Mesothelial cell of epicardium (in vitro differentiated cells): ENCODE results near the gene WWC2. TPM values are rescaled to one million over a fixed set of nuclear protein-coding genes. Genes with fewer than 3 reads are reported as not detected.

Source experiments
- DNase-seq, 2 experiments: peaks; one replicate each; pipeline ENCODE4 v3.0.0; 2021; ENCODE audit warnings: low spot score in 2 of 2; ENCODE audit not compliant: unreplicated experiment in 2 of 2
- H3K27ac Mint-ChIP-seq: 2 replicates; pipeline ENCODE4 v1.8.0; 2021; ENCODE audit warnings: mixed read lengths
- H3K27me3 Mint-ChIP-seq: 2 replicates; pipeline ENCODE4 v1.8.0; 2021; ENCODE audit warnings: low read depth, mixed read lengths
- H3K36me3 Mint-ChIP-seq: 2 replicates; pipeline ENCODE4 v1.8.0; 2021; ENCODE audit warnings: mixed read lengths
- H3K4me1 Mint-ChIP-seq: 2 replicates; pipeline ENCODE4 v1.8.0; 2021; ENCODE audit warnings: mixed read lengths
- H3K4me3 Mint-ChIP-seq: 2 replicates; pipeline ENCODE4 v1.8.0; 2021; ENCODE audit warnings: mild to moderate bottlenecking, moderate library complexity, mixed read lengths
- H3K9me3 Mint-ChIP-seq: 2 replicates; pipeline ENCODE4 v1.8.0; 2021; ENCODE audit warnings: mixed read lengths
- CTCF ChIP-seq: fragments of 200-600 bp; sonication (generic); IDR thresholded peaks from one replicate; pipeline ENCODE4 v1.5.0; 2021; ENCODE audit warnings: antibody characterized with exemption; ENCODE audit not compliant: unreplicated experiment
- total RNA-seq: library from RNA; stranded (reverse); gene quantifications from 3 replicates; pipeline ENCODE4 v1.2.1, GENCODE V29; 2021

Gene WWC2
- total RNA-seq, 1 donor from 2014 or later: 64.1 TPM

DNA sequence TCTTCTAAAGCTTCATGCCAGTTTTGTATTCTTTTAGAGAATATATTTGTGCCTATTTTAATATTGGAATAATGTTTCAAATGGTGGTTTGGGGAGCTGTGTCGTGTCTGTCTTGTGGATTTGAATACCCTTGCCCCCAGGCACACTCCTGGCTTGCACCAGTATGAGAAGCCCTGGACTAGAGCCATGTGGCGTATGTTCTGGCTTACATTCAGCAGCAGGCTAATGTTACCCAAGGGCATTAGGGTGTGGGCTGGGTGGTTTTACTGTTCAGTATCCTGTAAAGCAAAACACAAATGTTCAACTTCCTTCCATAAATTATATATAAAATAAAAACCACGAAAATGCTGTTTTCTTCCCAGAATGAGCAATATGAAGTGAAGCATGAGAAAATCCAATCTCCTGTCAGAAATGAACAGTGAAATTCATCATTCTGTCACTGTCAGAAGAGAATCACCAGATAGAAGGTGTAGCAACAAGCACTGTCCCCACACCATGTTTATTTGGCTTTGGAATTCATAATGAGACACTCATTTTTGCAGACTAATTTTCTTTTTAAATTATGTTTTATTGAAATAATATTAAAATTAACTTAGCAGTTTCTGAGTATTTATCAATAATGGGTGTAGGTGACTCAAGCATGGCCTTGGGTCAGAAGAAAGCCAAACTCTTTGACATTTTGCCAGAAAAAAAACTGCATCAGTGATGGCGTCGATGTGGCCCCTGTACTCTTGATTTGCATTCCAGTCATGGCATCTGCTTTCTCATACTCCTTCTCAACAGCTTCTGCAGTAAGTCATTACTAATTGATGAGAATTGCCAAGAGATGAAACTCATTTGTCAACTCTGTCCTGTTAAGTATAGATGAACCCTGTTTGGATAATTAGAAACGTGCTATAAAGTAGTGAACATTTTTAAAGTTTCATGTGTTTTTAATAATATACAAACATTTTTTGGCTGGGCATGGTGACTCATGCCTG is 43.8 kb downstream of the WWC2 start:
- Mint-ChIP-seq H3K27me3 (no peaks in the 10 kb centered on the region), H3K4me1 (peaks cover 27% of the 10 kb centered on the region), H3K36me3 (peaks cover 2% of the 10 kb centered on the region), H3K9me3 (no peaks in the 10 kb centered on the region), H3K4me3 (no peak overlapping the region), H3K27ac (peak overlapping the region; percentile 8)
- no peak for DNase-seq
- TF ChIP-seq CTCF: no peak

DNA sequence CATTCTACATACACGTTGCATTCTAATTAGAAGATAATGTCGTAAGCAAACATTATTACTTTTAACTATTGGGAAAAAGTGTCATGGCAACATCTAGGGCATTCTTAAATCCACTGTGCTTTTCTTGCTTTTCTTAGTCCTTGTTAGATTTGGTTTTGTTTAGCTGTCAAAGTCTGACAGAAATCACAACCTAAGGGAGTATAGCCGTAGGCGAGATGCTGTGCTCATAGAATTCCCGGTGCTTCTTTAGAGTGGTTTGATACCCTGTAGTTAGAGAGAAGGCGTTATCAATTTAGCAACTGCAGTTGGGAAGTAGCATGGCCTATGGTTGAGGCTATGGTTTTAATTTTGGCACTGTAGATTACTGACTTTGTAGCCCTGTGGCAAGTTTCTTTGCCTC is 45.7 kb downstream of the WWC2 start:
- H3K4me3 Mint-ChIP-seq: no peak overlapping the region
- H3K27ac Mint-ChIP-seq: no peak overlapping the region
- H3K36me3 Mint-ChIP-seq: peaks cover 2% of the 10 kb centered on the region
- no peak for TF ChIP-seq CTCF
- no peaks in the 10 kb centered on the region for H3K27me3 Mint-ChIP-seq
- DNase-seq: no peak
- H3K4me1 Mint-ChIP-seq: peaks cover 32% of the 10 kb centered on the region
- no peaks in the 10 kb centered on the region for H3K9me3 Mint-ChIP-seq

- Mint-ChIP-seq H3K4me3 (no peak overlapping the region), H3K27ac (no peak overlapping the region), H3K27me3 (no peaks in the 10 kb centered on the region), H3K9me3 (no peaks in the 10 kb centered on the region), H3K36me3 (no peaks in the 10 kb centered on the region), H3K4me1 (peaks cover 32% of the 10 kb centered on the region)
- DNase-seq: no peak
- TF ChIP-seq CTCF: no peak
Measured at GRCh38 chr4:183145773-183146172, 46.7 kb downstream of the WWC2 start.

GRCh38 chr4:183146478-183146877 is 47.4 kb downstream of the WWC2 start:
- Mint-ChIP-seq H3K9me3 (no peaks in the 10 kb centered on the region), H3K36me3 (no peaks in the 10 kb centered on the region), H3K27me3 (no peaks in the 10 kb centered on the region), H3K4me1 (peaks cover 26% of the 10 kb centered on the region), H3K27ac (peak overlapping the region; percentile 14), H3K4me3 (no peak overlapping the region)
- DNase-seq: no peak
- no peak for TF ChIP-seq CTCF

DNA sequence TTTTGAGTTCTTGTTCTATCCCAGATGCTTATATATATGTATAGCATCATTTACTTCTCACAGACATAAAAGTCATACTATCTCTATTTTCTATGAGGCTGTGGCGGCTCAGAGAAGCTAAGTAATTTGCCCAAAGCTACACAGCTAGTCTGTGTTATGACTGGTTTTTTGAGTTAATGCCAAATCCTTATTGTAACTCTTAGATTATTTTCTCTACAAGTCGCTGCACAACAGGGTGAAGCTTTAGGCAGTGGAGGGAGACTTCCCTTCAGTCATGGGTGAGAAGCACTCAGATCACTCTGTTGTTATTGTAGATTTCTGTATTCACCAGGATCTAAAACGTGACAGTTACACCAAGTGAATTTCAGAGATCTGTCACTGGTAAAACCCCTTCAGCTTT is 48.1 kb downstream of the WWC2 start:
- H3K4me1 Mint-ChIP-seq: peaks cover 21% of the 10 kb centered on the region
- H3K27ac Mint-ChIP-seq: no peak overlapping the region
- no peaks in the 10 kb centered on the region for H3K9me3 Mint-ChIP-seq
- TF ChIP-seq CTCF: no peak
- no peak overlapping the region for H3K4me3 Mint-ChIP-seq
- no peak for DNase-seq
- no peaks in the 10 kb centered on the region for H3K36me3 Mint-ChIP-seq
- H3K27me3 Mint-ChIP-seq: no peaks in the 10 kb centered on the region
